Upper lobe of left lung (tissue), 4 donors: Measurements from ENCODE around the gene PCP2.

Experiments
- POLR2A ChIP-seq, 4 donors: fragments of 450-650 bp; IDR thresholded peaks; one replicate each; pipeline ENCODE4 v1.5.1; 2016 to 2017; ENCODE audit warnings: antibody characterized with exemption in 4 of 4, mild to moderate bottlenecking in 2 of 4
- TF ChIP-seq, protein P1 (sequence below), 6 experiments: fragments of 450-650 bp in 4 of 6; fragments of 200-600 bp in 2 of 6; sonication (generic) in 2 of 6; IDR thresholded peaks; one replicate each; pipeline ENCODE4 v1.5.1; 2016 to 2019; ENCODE audit warnings: antibody characterized with exemption in 6 of 6

DNA sequence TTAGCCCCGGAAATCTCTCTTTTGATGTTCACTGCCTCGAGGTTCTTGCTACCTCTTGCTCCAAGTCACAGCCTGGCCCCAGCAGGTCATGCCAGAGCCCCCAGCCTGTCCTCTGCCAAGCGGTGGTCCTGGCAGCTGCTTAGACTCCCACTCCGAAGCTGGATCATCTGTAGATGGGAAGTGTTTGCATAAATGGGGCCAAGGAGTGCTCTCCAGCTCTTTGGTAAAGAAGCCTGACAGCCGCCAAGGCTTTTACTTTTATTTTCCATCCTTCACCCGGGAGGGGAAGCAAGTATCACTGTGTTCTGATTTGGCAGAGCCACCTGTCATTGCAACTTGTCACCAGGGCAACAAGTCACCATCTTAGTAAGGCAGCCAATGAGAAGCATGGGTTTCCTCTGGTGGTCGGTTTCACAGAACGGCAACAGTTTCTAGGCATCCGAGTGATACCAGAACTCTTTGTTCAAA is 24.7 kb upstream of the PCP2 start:
- TF ChIP-seq, protein P1, sequence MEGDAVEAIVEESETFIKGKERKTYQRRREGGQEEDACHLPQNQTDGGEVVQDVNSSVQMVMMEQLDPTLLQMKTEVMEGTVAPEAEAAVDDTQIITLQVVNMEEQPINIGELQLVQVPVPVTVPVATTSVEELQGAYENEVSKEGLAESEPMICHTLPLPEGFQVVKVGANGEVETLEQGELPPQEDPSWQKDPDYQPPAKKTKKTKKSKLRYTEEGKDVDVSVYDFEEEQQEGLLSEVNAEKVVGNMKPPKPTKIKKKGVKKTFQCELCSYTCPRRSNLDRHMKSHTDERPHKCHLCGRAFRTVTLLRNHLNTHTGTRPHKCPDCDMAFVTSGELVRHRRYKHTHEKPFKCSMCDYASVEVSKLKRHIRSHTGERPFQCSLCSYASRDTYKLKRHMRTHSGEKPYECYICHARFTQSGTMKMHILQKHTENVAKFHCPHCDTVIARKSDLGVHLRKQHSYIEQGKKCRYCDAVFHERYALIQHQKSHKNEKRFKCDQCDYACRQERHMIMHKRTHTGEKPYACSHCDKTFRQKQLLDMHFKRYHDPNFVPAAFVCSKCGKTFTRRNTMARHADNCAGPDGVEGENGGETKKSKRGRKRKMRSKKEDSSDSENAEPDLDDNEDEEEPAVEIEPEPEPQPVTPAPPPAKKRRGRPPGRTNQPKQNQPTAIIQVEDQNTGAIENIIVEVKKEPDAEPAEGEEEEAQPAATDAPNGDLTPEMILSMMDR (IDR thresholded peaks at IDR 0.05), result no peak
- TF ChIP-seq POLR2A (IDR thresholded peaks at IDR 0.05), result peak in 1 of 4 donors; percentile 10
